WTC11 (cell line): ENCODE data around the gene SERBP1. TPM values are rescaled to one million over a fixed set of nuclear protein-coding genes. Genes with fewer than 3 reads are reported as not detected.

Experiments used
- ATAC-seq: fragments of 200-7000 bp; cut with Tn5 transposase; 2 replicates; pipeline ENCODE4 v1.10.0; 2021; ENCODE audit warnings: mild to moderate bottlenecking, moderate library complexity
- CTCF ChIA-PET: fragments of 300-600 bp; sonication (Branson Sonifier 250); formaldehyde crosslinking; loops from one replicate; lab custom pipeline; 2021; ENCODE audit warnings: antibody characterized with exemption; lab: Charles Lee
- POLR2A ChIA-PET: fragments of 350-600 bp; sonication (Branson Sonifier 250); formaldehyde crosslinking; loops from one replicate; lab custom pipeline; 2021; ENCODE audit warnings: antibody characterized with exemption; lab: Charles Lee
- DNase-seq: peaks from one replicate; pipeline ENCODE4 v3.0.0; 2021; ENCODE audit warnings: low spot score
- H3K27ac Mint-ChIP-seq: 2 replicates; pipeline ENCODE4 v1.8.0; 2021; ENCODE audit warnings: mixed read lengths
- H3K27me3 Mint-ChIP-seq: 2 replicates; pipeline ENCODE4 v1.8.0; 2021; ENCODE audit warnings: low read depth, mild to moderate bottlenecking, moderate library complexity, mixed read lengths
- H3K36me3 Mint-ChIP-seq: 2 replicates; pipeline ENCODE4 v1.8.0; 2021; ENCODE audit warnings: mixed read lengths
- H3K4me1 Mint-ChIP-seq: 2 replicates; pipeline ENCODE4 v1.8.0; 2022; ENCODE audit warnings: mixed read lengths
- H3K4me3 Mint-ChIP-seq: 2 replicates; pipeline ENCODE4 v1.8.0; 2021; ENCODE audit warnings: mild to moderate bottlenecking, moderate library complexity, mixed read lengths
- H3K9me3 Mint-ChIP-seq: 2 replicates; pipeline ENCODE4 v1.8.0; 2021; ENCODE audit warnings: mixed read lengths
- AFF4 ChIP-seq: sonication (generic); formaldehyde crosslinking; IDR thresholded peaks from 2 replicates; pipeline ENCODE4 v1.8.1; 2023; ENCODE audit warnings: mild to moderate bottlenecking, missing genetic modification reagents, borderline replicate concordance
- ATF1 ChIP-seq: sonication (generic); formaldehyde crosslinking; IDR thresholded peaks from 2 replicates; pipeline ENCODE4 v1.8.1; 2023; ENCODE audit warnings: mild to moderate bottlenecking, moderate library complexity, missing genetic modification reagents
- ATF2 ChIP-seq: sonication (generic); formaldehyde crosslinking; IDR thresholded peaks from 2 replicates; pipeline ENCODE4 v1.8.1; 2022; ENCODE audit warnings: low read depth, missing genetic modification reagents, borderline replicate concordance
- ELF4 ChIP-seq: sonication (generic); formaldehyde crosslinking; IDR thresholded peaks from 2 replicates; pipeline ENCODE4 v1.8.1; 2022; ENCODE audit warnings: low read depth, mild to moderate bottlenecking, moderate library complexity, missing genetic modification reagents
- FOXK1 ChIP-seq: sonication (generic); formaldehyde crosslinking; IDR thresholded peaks from 2 replicates; pipeline ENCODE4 v1.8.0; 2022; ENCODE audit warnings: mild to moderate bottlenecking, moderate library complexity, missing genetic modification reagents
- GTF2I ChIP-seq: fragments of 250-450 bp; sonication (Bioruptor Pico); conservative IDR thresholded peaks from 2 replicates; pipeline ENCODE4 v1.4.0; 2021; ENCODE audit warnings: mild to moderate bottlenecking
- KAT7 ChIP-seq: sonication (generic); formaldehyde crosslinking; IDR thresholded peaks from 2 replicates; pipeline ENCODE4 v1.8.1; 2023; ENCODE audit warnings: missing genetic modification reagents, mild to moderate bottlenecking, borderline replicate concordance
- MAX ChIP-seq: sonication (generic); formaldehyde crosslinking; IDR thresholded peaks from 2 replicates; pipeline ENCODE4 v1.8.0; 2022; ENCODE audit warnings: mild to moderate bottlenecking, missing genetic modification reagents
- MYBL2 ChIP-seq: sonication (generic); formaldehyde crosslinking; IDR thresholded peaks from 2 replicates; pipeline ENCODE4 v1.8.1; 2023; ENCODE audit warnings: mild to moderate bottlenecking, moderate library complexity, missing genetic modification reagents
- NFATC4 ChIP-seq: fragments of 250-450 bp; sonication (Bioruptor Pico); IDR thresholded peaks from 2 replicates; pipeline ENCODE4 v1.9.0; 2021; ENCODE audit warnings: mild to moderate bottlenecking
- NFE2L1 ChIP-seq: sonication (generic); formaldehyde crosslinking; IDR thresholded peaks from 2 replicates; pipeline ENCODE4 v1.8.1; 2023; ENCODE audit warnings: missing genetic modification reagents
- NR2C2 ChIP-seq: sonication (generic); formaldehyde crosslinking; IDR thresholded peaks from 2 replicates; pipeline ENCODE4 v1.8.0; 2022; ENCODE audit warnings: mild to moderate bottlenecking, missing genetic modification reagents
- RELA ChIP-seq: sonication (generic); formaldehyde crosslinking; IDR thresholded peaks from 2 replicates; pipeline ENCODE4 v1.8.1; 2022; ENCODE audit warnings: missing genetic modification reagents, mild to moderate bottlenecking, borderline replicate concordance
- SMAD3 ChIP-seq: sonication (generic); formaldehyde crosslinking; IDR thresholded peaks from 2 replicates; pipeline ENCODE4 v1.8.0; 2022; ENCODE audit warnings: missing genetic modification reagents, mild to moderate bottlenecking, borderline replicate concordance
- TEAD1 ChIP-seq: sonication (generic); formaldehyde crosslinking; IDR thresholded peaks from 2 replicates; pipeline ENCODE4 v1.8.0; 2022; ENCODE audit warnings: mild to moderate bottlenecking, missing genetic modification reagents
- ZNF263 ChIP-seq: sonication (generic); formaldehyde crosslinking; IDR thresholded peaks from 2 replicates; pipeline ENCODE4 v1.8.1; 2022; ENCODE audit warnings: low read depth, mild to moderate bottlenecking, moderate library complexity, missing genetic modification reagents
- ZNF281 ChIP-seq: sonication (generic); formaldehyde crosslinking; IDR thresholded peaks from 2 replicates; pipeline ENCODE4 v1.8.0; 2023; ENCODE audit warnings: mild to moderate bottlenecking, missing genetic modification reagents
- ZNF416 ChIP-seq: fragments of 250-450 bp; sonication (Bioruptor Pico); IDR thresholded peaks from 2 replicates; pipeline ENCODE4 v1.9.0; 2021; ENCODE audit warnings: mild to moderate bottlenecking, inconsistent platforms
- total RNA-seq: library from RNA; stranded (reverse); gene quantifications from 3 replicates; pipeline ENCODE4 v1.2.3, GENCODE V29; 2021
- TF ChIP-seq, protein P1 (sequence below): sonication (generic); formaldehyde crosslinking; IDR thresholded peaks from 2 replicates; pipeline ENCODE4 v1.8.0; 2022; ENCODE audit warnings: missing genetic modification reagents
- TF ChIP-seq, protein P2 (sequence below): sonication (generic); formaldehyde crosslinking; IDR thresholded peaks from 2 replicates; pipeline ENCODE4 v1.8.0; 2022; ENCODE audit warnings: mild to moderate bottlenecking, missing genetic modification reagents
- TF ChIP-seq, protein P3 (sequence below): sonication (generic); formaldehyde crosslinking; conservative IDR thresholded peaks from 2 replicates; pipeline ENCODE4 v1.8.1; 2023; ENCODE audit warnings: mild to moderate bottlenecking, low read depth, missing genetic modification reagents, moderate library complexity

The SERBP1 gene
- total RNA-seq, 1 experiment from 2014 or later = 543 TPM

DNA sequence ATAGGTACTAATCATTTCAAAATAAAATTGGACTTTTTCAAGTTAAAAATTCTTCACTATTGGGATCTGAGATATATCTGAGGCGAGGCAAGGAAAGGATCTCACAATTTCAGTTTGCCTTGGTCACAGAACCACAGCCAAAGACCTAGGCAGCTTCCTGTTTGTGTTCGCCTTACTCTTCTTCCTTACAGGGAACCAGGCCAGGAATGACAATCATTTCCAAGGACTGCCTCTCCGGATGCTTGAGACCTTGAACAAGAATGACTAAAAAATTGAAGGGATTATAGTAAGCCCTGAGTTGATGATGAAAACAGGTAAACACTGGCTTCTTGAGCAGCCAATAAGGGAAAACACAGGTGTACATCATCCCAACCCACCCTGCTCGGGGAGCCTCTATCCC, 35.2 kb upstream of the SERBP1 start (continued):
- TF ChIP-seq ZNF281 (CRISPR knock-in tag) = no peak
- no peak for TF ChIP-seq ELF4 (CRISPR knock-in tag)
- TF ChIP-seq KAT7 (CRISPR knock-in tag) = no peak
- TF ChIP-seq, protein P1, sequence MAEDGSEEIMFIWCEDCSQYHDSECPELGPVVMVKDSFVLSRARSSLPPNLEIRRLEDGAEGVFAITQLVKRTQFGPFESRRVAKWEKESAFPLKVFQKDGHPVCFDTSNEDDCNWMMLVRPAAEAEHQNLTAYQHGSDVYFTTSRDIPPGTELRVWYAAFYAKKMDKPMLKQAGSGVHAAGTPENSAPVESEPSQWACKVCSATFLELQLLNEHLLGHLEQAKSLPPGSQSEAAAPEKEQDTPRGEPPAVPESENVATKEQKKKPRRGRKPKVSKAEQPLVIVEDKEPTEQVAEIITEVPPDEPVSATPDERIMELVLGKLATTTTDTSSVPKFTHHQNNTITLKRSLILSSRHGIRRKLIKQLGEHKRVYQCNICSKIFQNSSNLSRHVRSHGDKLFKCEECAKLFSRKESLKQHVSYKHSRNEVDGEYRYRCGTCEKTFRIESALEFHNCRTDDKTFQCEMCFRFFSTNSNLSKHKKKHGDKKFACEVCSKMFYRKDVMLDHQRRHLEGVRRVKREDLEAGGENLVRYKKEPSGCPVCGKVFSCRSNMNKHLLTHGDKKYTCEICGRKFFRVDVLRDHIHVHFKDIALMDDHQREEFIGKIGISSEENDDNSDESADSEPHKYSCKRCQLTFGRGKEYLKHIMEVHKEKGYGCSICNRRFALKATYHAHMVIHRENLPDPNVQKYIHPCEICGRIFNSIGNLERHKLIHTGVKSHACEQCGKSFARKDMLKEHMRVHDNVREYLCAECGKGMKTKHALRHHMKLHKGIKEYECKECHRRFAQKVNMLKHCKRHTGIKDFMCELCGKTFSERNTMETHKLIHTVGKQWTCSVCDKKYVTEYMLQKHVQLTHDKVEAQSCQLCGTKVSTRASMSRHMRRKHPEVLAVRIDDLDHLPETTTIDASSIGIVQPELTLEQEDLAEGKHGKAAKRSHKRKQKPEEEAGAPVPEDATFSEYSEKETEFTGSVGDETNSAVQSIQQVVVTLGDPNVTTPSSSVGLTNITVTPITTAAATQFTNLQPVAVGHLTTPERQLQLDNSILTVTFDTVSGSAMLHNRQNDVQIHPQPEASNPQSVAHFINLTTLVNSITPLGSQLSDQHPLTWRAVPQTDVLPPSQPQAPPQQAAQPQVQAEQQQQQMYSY (CRISPR knock-in tag) = no peak
- no peak for TF ChIP-seq MYBL2 (CRISPR knock-in tag)
- no peak for TF ChIP-seq ATF2
- TF ChIP-seq NR2C2 = no peak
- TF ChIP-seq ATF1 (CRISPR knock-in tag) = no peak
- no peak for TF ChIP-seq ZNF263 (CRISPR knock-in tag)
- TF ChIP-seq TEAD1 (CRISPR knock-in tag) = no peak
- TF ChIP-seq NFATC4 = no peak
- TF ChIP-seq, protein P2, sequence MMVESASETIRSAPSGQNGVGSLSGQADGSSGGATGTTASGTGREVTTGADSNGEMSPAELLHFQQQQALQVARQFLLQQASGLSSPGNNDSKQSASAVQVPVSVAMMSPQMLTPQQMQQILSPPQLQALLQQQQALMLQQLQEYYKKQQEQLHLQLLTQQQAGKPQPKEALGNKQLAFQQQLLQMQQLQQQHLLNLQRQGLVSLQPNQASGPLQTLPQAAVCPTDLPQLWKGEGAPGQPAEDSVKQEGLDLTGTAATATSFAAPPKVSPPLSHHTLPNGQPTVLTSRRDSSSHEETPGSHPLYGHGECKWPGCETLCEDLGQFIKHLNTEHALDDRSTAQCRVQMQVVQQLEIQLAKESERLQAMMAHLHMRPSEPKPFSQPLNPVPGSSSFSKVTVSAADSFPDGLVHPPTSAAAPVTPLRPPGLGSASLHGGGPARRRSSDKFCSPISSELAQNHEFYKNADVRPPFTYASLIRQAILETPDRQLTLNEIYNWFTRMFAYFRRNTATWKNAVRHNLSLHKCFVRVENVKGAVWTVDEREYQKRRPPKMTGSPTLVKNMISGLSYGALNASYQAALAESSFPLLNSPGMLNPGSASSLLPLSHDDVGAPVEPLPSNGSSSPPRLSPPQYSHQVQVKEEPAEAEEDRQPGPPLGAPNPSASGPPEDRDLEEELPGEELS = no peak

DNA sequence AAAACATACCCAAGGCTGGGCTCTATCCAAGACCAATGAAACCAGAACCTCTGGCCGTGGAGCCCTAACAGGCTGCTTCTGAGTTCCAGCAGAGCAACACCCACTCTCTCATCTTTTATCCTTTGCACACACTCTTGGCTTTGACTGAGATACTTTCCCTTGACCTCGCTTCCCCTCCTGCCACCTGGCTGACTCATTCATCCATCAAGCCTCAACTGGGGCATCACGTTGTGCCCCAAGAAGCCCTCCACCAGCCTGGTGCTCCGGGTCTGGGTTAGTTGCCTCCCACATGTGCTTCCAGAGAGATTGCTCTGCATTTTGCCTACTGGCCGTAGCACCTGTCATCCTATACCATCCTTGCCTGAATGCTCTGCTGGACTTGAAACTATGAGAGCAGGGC, 34.5 kb upstream of the SERBP1 start:
- Mint-ChIP-seq H3K9me3 (no peaks in the 10 kb centered on the region), H3K36me3 (no peaks in the 10 kb centered on the region), H3K4me3 (no peak overlapping the region), H3K4me1 (peaks cover 47% of the 10 kb centered on the region), H3K27ac (no peak overlapping the region; the same call in 1 of the 2 replicates), H3K27me3 (peaks cover 26% of the 10 kb centered on the region)
- ChIA-PET CTCF (interaction anchor here (1.1 to 1.4 kb wide), 3 partner anchors 25 to 203 kb away, joined by 3 to 4 read pairs (median 3); no protein-coding TSS in a partner anchor), POLR2A (no interaction called here)
- ATAC-seq (no peak), DNase-seq (no peak)
- no peak for TF ChIP-seq MAX (CRISPR knock-in tag)
- no peak for TF ChIP-seq SMAD3
- TF ChIP-seq AFF4 = no peak
- TF ChIP-seq, protein P3, sequence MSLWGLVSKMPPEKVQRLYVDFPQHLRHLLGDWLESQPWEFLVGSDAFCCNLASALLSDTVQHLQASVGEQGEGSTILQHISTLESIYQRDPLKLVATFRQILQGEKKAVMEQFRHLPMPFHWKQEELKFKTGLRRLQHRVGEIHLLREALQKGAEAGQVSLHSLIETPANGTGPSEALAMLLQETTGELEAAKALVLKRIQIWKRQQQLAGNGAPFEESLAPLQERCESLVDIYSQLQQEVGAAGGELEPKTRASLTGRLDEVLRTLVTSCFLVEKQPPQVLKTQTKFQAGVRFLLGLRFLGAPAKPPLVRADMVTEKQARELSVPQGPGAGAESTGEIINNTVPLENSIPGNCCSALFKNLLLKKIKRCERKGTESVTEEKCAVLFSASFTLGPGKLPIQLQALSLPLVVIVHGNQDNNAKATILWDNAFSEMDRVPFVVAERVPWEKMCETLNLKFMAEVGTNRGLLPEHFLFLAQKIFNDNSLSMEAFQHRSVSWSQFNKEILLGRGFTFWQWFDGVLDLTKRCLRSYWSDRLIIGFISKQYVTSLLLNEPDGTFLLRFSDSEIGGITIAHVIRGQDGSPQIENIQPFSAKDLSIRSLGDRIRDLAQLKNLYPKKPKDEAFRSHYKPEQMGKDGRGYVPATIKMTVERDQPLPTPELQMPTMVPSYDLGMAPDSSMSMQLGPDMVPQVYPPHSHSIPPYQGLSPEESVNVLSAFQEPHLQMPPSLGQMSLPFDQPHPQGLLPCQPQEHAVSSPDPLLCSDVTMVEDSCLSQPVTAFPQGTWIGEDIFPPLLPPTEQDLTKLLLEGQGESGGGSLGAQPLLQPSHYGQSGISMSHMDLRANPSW (CRISPR knock-in tag) = no peak
- TF ChIP-seq FOXK1 (CRISPR knock-in tag) = no peak
- no peak for TF ChIP-seq ZNF416
- no peak for TF ChIP-seq NFE2L1 (CRISPR knock-in tag)
- no peak for TF ChIP-seq GTF2I
- no peak for TF ChIP-seq RELA (CRISPR knock-in tag)
